ENCODE results near the gene POLR3GL.

GRCh38 chr1:145936247-145936646 is 28.2 kb upstream of the POLR3GL start:
- TF ChIP-seq CTCF (IDR thresholded peaks at IDR 0.05; ENCODE audit: borderline replicate concordance, extremely low read depth, low read length, poor library complexity, severe bottlenecking) (no peak), EZH2 (IDR thresholded peaks at IDR 0.05; ENCODE audit: borderline replicate concordance, low read depth, low read length, severe bottlenecking) (no peak)
